Left ventricle myocardium inferior (tissue), 1 donor: ENCODE results near the gene MAP6D1. TPM values are rescaled to one million over a fixed set of nuclear protein-coding genes. Genes with fewer than 3 reads are reported as not detected.

Experiments
- DNase-seq: peaks from one replicate; pipeline ENCODE4 v3.0.0-alpha.2; 2020
- H3K27ac ChIP-seq: fragments of 200-600 bp; replicated peaks from 2 replicates; pipeline ENCODE4 v1.8.0; 2021
- H3K27me3 ChIP-seq: fragments of 200-600 bp; 2 replicates; pipeline ENCODE4 v1.8.0; 2021; ENCODE audit warnings: low read depth
- H3K36me3 ChIP-seq: fragments of 200-600 bp; 2 replicates; pipeline ENCODE4 v1.8.0; 2021
- H3K4me1 ChIP-seq: fragments of 200-600 bp; 2 replicates; pipeline ENCODE4 v1.8.0; 2021
- H3K4me3 ChIP-seq: fragments of 200-600 bp; 2 replicates; pipeline ENCODE4 v1.8.0; 2021; ENCODE audit warnings: mild to moderate bottlenecking, moderate library complexity
- H3K9me3 ChIP-seq: fragments of 200-600 bp; replicated peaks from 2 replicates; pipeline ENCODE4 v1.8.0; 2021
- intact Hi-C: fragments of 100-400 bp; cut with micrococcal nuclease; formaldehyde crosslinking; loops from one replicate; pipeline ENCODE4 v1.11.0; 2022
- total RNA-seq: library from RNA; stranded (reverse); fragmentation: NEBNext Ultra II Directional; extraction: Animal tissue kit (Norgen Biotek cat#: 25700); gene quantifications from one replicate; pipeline ENCODE4 v1.2.1, GENCODE V29; 2021
- TF ChIP-seq, protein P1 (sequence below): fragments of 200-600 bp; IDR thresholded peaks from 2 replicates; pipeline ENCODE4 v1.8.0; 2021; ENCODE audit warnings: antibody characterized with exemption, mild to moderate bottlenecking, borderline replicate concordance
- donor health status: DM: no; HTN: yes; CAD: no; lungs with severe emphysema.

The MAP6D1 gene
- total RNA-seq, 1 donor from 2014 or later: 2.4 TPM

DNA sequence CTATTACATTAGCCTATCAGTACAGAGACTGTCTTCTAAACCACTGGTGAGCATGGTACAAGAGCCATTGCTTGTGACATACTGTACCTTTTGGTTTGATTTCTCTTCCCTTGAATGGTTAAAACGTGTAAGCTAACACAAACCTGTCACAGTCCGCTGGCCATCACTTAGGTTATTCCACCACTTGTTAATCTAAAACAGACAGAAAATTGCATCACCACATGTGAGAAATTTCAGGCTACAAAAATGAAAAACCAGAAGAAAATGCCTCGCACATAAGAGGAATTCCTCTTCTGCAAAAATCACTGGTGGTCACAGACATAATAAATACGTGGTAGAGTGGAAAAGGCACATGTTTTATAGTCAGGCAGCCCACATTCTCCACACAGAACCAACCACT, 37.2 kb upstream of the MAP6D1 start:
- H3K9me3 ChIP-seq: no peaks in the 10 kb centered on the region
- H3K27me3 ChIP-seq: no peaks in the 10 kb centered on the region
- no peak overlapping the region for H3K27ac ChIP-seq
- intact Hi-C loops: no loop called here
- DNase-seq: no peak
- H3K4me3 ChIP-seq: no peak overlapping the region
- peaks cover 88% of the 10 kb centered on the region for H3K36me3 ChIP-seq
- TF ChIP-seq, protein P1, sequence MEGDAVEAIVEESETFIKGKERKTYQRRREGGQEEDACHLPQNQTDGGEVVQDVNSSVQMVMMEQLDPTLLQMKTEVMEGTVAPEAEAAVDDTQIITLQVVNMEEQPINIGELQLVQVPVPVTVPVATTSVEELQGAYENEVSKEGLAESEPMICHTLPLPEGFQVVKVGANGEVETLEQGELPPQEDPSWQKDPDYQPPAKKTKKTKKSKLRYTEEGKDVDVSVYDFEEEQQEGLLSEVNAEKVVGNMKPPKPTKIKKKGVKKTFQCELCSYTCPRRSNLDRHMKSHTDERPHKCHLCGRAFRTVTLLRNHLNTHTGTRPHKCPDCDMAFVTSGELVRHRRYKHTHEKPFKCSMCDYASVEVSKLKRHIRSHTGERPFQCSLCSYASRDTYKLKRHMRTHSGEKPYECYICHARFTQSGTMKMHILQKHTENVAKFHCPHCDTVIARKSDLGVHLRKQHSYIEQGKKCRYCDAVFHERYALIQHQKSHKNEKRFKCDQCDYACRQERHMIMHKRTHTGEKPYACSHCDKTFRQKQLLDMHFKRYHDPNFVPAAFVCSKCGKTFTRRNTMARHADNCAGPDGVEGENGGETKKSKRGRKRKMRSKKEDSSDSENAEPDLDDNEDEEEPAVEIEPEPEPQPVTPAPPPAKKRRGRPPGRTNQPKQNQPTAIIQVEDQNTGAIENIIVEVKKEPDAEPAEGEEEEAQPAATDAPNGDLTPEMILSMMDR: no peak
- H3K4me1 ChIP-seq: peaks cover 7% of the 10 kb centered on the region

DNA sequence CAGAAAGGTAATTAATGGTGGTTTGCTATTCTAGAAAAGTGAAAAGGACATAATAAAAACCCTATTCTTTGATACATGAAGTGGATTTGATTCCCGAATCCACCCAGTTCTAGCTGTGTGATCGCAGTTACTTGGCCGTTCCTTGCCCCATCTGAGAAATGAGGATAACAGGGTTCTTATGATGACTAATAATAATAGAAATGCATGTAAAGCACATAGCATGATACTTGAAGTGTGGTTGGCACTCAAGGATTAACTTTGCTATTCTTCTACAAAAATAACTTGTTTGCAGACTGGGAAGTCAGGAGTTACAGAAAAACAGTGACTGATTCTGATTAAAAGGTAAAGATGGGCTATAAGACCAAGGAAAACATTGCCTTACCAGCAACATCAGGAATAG, 32.5 kb upstream of the MAP6D1 start:
- DNase-seq: no peak
- TF ChIP-seq, protein P1: no peak
- Histone ChIP-seq H3K4me1 (peaks cover 8% of the 10 kb centered on the region), H3K36me3 (peaks cover 80% of the 10 kb centered on the region), H3K9me3 (no peaks in the 10 kb centered on the region), H3K4me3 (no peak overlapping the region), H3K27ac (peak overlapping the region; percentile 56), H3K27me3 (no peaks in the 10 kb centered on the region)
- intact Hi-C loops: no loop called here

DNA sequence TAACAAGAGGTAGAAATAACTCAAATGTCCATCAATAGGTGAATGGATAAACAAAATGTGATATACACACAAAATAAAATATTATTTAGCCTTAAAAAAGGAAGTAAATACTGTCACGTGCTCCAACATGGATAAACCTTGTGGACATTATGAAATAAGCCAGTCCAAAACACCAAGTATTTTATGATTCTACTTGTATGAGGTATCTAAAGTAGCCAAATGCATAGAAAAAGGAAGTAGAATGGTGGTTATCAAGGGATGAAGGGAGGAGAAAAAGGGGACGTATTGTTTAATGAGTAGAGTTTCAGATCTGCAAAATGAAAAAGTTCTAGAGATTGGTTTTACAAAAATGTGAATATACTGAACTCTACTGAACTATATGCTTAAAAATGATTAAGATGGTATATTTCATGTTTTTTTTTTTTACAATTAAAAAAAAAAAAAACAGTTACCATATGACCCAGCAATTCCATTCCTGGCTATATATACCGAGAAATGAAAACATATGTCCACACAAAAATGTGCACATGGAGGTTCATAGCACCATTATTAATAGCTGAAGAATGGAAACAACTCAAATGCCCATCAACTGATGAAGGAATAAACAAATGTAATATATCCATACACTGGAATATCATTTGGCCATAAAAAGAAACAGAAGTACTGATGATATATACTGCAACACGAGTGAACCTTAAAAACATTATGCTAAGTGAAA, 29.1 kb upstream of the MAP6D1 start:
- no peak for DNase-seq
- Histone ChIP-seq H3K27ac (no peak overlapping the region), H3K9me3 (no peaks in the 10 kb centered on the region), H3K36me3 (peaks cover 60% of the 10 kb centered on the region), H3K4me1 (peaks cover 8% of the 10 kb centered on the region), H3K27me3 (no peaks in the 10 kb centered on the region), H3K4me3 (no peak overlapping the region)
- intact Hi-C loops: no loop called here
- TF ChIP-seq, protein P1: no peak

DNA sequence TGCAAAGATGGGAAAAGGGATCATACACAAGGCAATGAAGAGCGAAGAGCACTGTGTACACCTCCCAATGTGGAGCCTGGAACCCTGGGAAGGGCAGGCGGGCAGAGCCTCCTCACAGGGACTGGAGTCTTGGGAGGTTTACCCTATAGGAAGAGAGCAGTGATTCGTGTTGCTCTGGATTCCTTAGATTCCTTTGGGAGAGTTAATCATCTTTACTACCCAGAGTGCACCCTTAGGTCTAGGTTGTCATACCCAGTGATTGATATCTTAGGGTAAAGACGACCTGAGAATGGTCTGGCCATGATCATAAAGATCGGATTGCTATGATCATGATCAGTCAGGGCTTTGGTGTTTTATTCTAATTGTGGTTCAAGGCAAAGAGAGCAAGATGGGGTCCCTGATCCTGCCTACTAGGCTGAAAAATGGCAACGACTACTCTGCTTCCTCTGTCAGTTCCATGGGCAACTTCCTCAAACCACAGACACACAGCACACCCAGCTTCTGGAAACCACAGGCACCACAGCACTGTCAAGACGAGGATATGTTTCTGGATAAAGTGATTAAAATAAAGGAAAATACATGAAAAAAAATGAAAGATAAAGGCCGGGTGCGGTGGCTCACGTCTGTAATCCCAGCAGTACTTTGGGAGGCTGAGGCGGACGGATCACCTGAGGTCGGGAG, 20.4 kb upstream of the MAP6D1 start:
- peaks cover 69% of the 10 kb centered on the region for H3K36me3 ChIP-seq

DNA sequence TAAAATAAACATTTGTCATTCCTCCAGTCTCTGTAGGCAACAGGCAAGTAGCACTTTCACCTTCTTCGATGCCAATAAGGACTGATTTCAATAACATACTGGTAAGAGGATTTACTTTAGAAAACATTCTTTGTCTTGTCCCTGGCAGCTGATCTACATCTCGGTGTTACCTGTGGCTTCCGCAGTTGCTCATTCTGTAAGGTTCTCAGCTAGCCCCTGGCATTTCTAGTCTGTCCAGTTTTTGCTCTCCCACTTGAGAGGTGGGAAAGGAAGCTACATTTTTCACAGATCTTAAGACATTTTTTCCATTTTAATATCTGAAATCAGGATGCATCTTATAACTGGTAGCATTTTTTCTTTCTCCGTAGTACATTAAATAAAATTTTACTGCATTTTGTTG, 19.7 kb upstream of the MAP6D1 start:
- intact Hi-C loops: no loop called here
- Histone ChIP-seq H3K4me1 (no peaks in the 10 kb centered on the region), H3K9me3 (no peaks in the 10 kb centered on the region), H3K36me3 (peaks cover 73% of the 10 kb centered on the region), H3K27me3 (no peaks in the 10 kb centered on the region), H3K4me3 (no peak overlapping the region), H3K27ac (no peak overlapping the region)
- no peak for DNase-seq
- TF ChIP-seq, protein P1: no peak

More for the DNA sequence above, 20.4 kb upstream of the MAP6D1 start:
- TF ChIP-seq, protein P1: no peak
- no peak overlapping the region for H3K27ac ChIP-seq
- no peak for DNase-seq
- H3K27me3 ChIP-seq: no peaks in the 10 kb centered on the region
- H3K9me3 ChIP-seq: no peaks in the 10 kb centered on the region
- no peak overlapping the region for H3K4me3 ChIP-seq
- intact Hi-C loops: no loop called here
- no peaks in the 10 kb centered on the region for H3K4me1 ChIP-seq
